DOHH2 (cell line): ENCODE data around the gene CASP10.

ENCODE experiments used
- H3F3A ChIP-seq: fragments of 200-600 bp; sonication (generic), shearing (Covaris generic); 2 replicates; pipeline ENCODE4 v1.6.0; 2016; ENCODE audit warnings: antibody characterized with exemption, mild to moderate bottlenecking; ENCODE audit not compliant: control insufficient read depth, insufficient read depth
- H3K27ac ChIP-seq: fragments of 200-600 bp; sonication (generic); 2 replicates; pipeline ENCODE4 v1.5.1; 2014; ENCODE audit warnings: low read depth, mild to moderate bottlenecking, low read length, moderate library complexity
- H3K27me3 ChIP-seq: fragments of 200-600 bp; sonication (generic); 2 replicates; pipeline ENCODE4 v1.6.1; 2014; ENCODE audit warnings: mild to moderate bottlenecking, low read length, mixed read lengths; ENCODE audit not compliant: control insufficient read depth
- H3K36me3 ChIP-seq: fragments of 200-600 bp; sonication (generic); 2 replicates; pipeline ENCODE4 v1.6.1; 2014; ENCODE audit warnings: mild to moderate bottlenecking, low read length, moderate library complexity, mixed read lengths; ENCODE audit not compliant: control insufficient read depth
- H3K4me1 ChIP-seq: fragments of 200-600 bp; sonication (generic); 2 replicates; pipeline ENCODE4 v1.6.1; 2014; ENCODE audit warnings: mild to moderate bottlenecking, low read length, mixed read lengths; ENCODE audit not compliant: control insufficient read depth
- H3K4me2 ChIP-seq: fragments of 200-600 bp; sonication (generic); 2 replicates; pipeline ENCODE4 v1.6.0; 2014; ENCODE audit warnings: mild to moderate bottlenecking, low read length, moderate library complexity
- H3K4me3 ChIP-seq: fragments of 200-600 bp; sonication (generic); 2 replicates; pipeline ENCODE4 v1.5.1; 2014; ENCODE audit warnings: mild to moderate bottlenecking, low read length, mixed read lengths
- H3K79me2 ChIP-seq: fragments of 200-600 bp; sonication (generic); 2 replicates; pipeline ENCODE4 v1.6.1; 2014; ENCODE audit warnings: mild to moderate bottlenecking, low read length, mixed read lengths; ENCODE audit not compliant: control insufficient read depth
- H3K9me2 ChIP-seq: fragments of 200-600 bp; sonication (generic); replicated peaks from 2 replicates; pipeline ENCODE4 v1.6.1; 2014; ENCODE audit warnings: mild to moderate bottlenecking, low read length, mixed read lengths; ENCODE audit not compliant: control insufficient read depth
- H3K9me3 ChIP-seq: fragments of 200-600 bp; sonication (generic); 2 replicates; pipeline ENCODE4 v1.6.1; 2014; ENCODE audit warnings: antibody characterized with exemption, low read length, mixed read lengths; ENCODE audit not compliant: control insufficient read depth, insufficient read depth
- H4K20me1 ChIP-seq: fragments of 200-600 bp; sonication (generic); 2 replicates; pipeline ENCODE4 v1.6.0; 2014; ENCODE audit warnings: low read depth, mild to moderate bottlenecking, antibody characterized with exemption, low read length, moderate library complexity; ENCODE audit not compliant: control insufficient read depth, insufficient read depth
- CTCF ChIP-seq: fragments of 200-600 bp; sonication (generic); IDR thresholded peaks from one replicate; pipeline ENCODE4 v1.5.1; 2014; ENCODE audit warnings: antibody characterized with exemption, mild to moderate bottlenecking, low read depth, low read length; ENCODE audit not compliant: poor library complexity, severe bottlenecking
- EZH2phosphoT487 ChIP-seq: fragments of 200-600 bp; sonication (generic); IDR thresholded peaks from 2 replicates; pipeline ENCODE4 v1.6.1; 2017; ENCODE audit warnings: borderline replicate concordance, mild to moderate bottlenecking, antibody characterized with exemption, low read length, moderate library complexity, mixed read lengths

The CASP10 gene

GRCh38 chr2:201266629-201267028, 83.7 kb downstream of the CASP10 start:
- H3K4me3 ChIP-seq: no peak overlapping the region
- no peak overlapping the region for H3K4me2 ChIP-seq
- H3F3A ChIP-seq: no peaks in the 10 kb centered on the region; the same call in 1 of the 2 replicates
- no peak overlapping the region for H3K27ac ChIP-seq
- H4K20me1 ChIP-seq: peaks cover 3% of the 10 kb centered on the region
- no peaks in the 10 kb centered on the region for H3K27me3 ChIP-seq
- H3K36me3 ChIP-seq: peaks cover 35% of the 10 kb centered on the region
- no peaks in the 10 kb centered on the region for H3K9me3 ChIP-seq
- H3K4me1 ChIP-seq: peaks cover 17% of the 10 kb centered on the region
- H3K79me2 ChIP-seq: peaks cover 56% of the 10 kb centered on the region
- H3K9me2 ChIP-seq: no peaks in the 10 kb centered on the region
- TF ChIP-seq EZH2phosphoT487 (no peak), CTCF (no peak)

GRCh38 chr2:201267278-201268030, 84.5 kb downstream of the CASP10 start:
- Histone ChIP-seq H3K27ac (no peak overlapping the region), H3K27me3 (no peaks in the 10 kb centered on the region), H3K79me2 (peaks cover 49% of the 10 kb centered on the region), H3K4me3 (no peak overlapping the region), H4K20me1 (peaks cover 3% of the 10 kb centered on the region), H3K36me3 (peaks cover 43% of the 10 kb centered on the region), H3K9me2 (no peaks in the 10 kb centered on the region), H3K9me3 (no peaks in the 10 kb centered on the region), H3F3A (no peaks in the 10 kb centered on the region; the same call in 1 of the 2 replicates), H3K4me1 (peaks cover 13% of the 10 kb centered on the region), H3K4me2 (no peak overlapping the region)
- TF ChIP-seq CTCF (no peak), EZH2phosphoT487 (no peak)

DNA sequence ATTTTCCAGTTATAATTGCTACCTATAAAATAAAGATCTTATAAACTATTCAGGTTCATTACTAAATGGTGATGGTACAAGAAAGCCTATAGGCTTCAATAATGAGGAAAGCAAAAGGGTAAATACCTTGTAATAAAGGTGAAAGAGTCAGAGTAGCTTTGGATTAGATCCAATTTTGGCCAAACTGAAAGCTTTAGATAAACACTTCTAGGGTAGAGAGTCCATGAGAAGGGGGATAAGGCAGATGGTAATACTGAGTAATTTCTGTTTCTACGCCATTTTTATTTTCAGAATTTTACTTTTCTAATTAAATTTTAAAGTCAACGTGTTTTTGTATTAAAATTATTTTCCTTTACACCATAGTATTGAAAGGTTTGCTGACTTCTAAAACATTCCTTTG, 86.8 kb downstream of the CASP10 start:
- TF ChIP-seq CTCF: no peak
- TF ChIP-seq EZH2phosphoT487: no peak
- Histone ChIP-seq H3K4me1 (no peaks in the 10 kb centered on the region), H3K9me2 (no peaks in the 10 kb centered on the region), H3K36me3 (peaks cover 58% of the 10 kb centered on the region), H3F3A (no peaks in the 10 kb centered on the region), H3K4me3 (no peak overlapping the region), H3K27ac (no peak overlapping the region), H3K27me3 (no peaks in the 10 kb centered on the region), H3K79me2 (peaks cover 26% of the 10 kb centered on the region), H3K4me2 (no peak overlapping the region), H3K9me3 (no peaks in the 10 kb centered on the region), H4K20me1 (no peaks in the 10 kb centered on the region; the same call in 1 of the 2 replicates)
